H1 (cell line): ENCODE data around the gene EPHA2. TPM values are rescaled to one million over a fixed set of nuclear protein-coding genes. Genes with fewer than 3 reads are reported as not detected.

ENCODE experiments used
- CTCF ChIA-PET: fragments of 300-600 bp; sonication (Branson Sonifier 250); formaldehyde crosslinking; loops from one replicate; lab custom pipeline; 2021; ENCODE audit not compliant: partially characterized antibody; lab: Charles Lee
- POLR2A ChIA-PET: fragments of 300-600 bp; sonication (Branson Sonifier 250); formaldehyde crosslinking; loops from one replicate; lab custom pipeline; 2021; ENCODE audit warnings: inconsistent platforms; ENCODE audit not compliant: partially characterized antibody; lab: Charles Lee
- DNase-seq, 2 experiments: peaks; one replicate each; pipeline versions ENCODE4 v3.0.0 to v3.0.0-alpha.2; 2010 to 2022; ENCODE audit warnings: low spot score in 2 of 2, low read depth in 1 of 2, mixed read lengths in 1 of 2
- FAIRE-seq: peaks from 2 replicates; lab custom pipeline; 2011; peaks lifted over from hg19 to GRCh38; lab: Jason Lieb, UNC
- H2AFZ ChIP-seq: 2 replicates; pipeline ENCODE4 v1.8.1; 2012; ENCODE audit warnings: low read length, inconsistent platforms
- H2AK5ac ChIP-seq: 2 replicates; pipeline ENCODE4 v1.6.1; 2013; ENCODE audit warnings: low read depth, low read length
- H2BK120ac ChIP-seq: replicated peaks from 2 replicates; pipeline ENCODE3; 2013; ENCODE audit warnings: low read depth, low read length, inconsistent platforms
- H2BK12ac ChIP-seq: 2 replicates; pipeline ENCODE4 v1.6.1; 2013; ENCODE audit warnings: low read depth, low read length
- H2BK15ac ChIP-seq: 2 replicates; pipeline ENCODE4 v1.6.1; 2013; ENCODE audit warnings: low read length
- H2BK20ac ChIP-seq: 2 replicates; pipeline ENCODE4 v1.6.1; 2013; ENCODE audit warnings: low read length
- H2BK5ac ChIP-seq: 2 replicates; pipeline ENCODE4 v1.6.1; 2013; ENCODE audit warnings: low read depth, low read length
- H3K14ac ChIP-seq: 2 replicates; pipeline ENCODE4 v1.6.1; 2013; ENCODE audit warnings: inconsistent platforms; ENCODE audit not compliant: insufficient read length
- H3K18ac ChIP-seq: 2 replicates; pipeline ENCODE4 v1.6.1; 2013; ENCODE audit warnings: low read length; ENCODE audit errors: extremely low read depth
- H3K23ac ChIP-seq: 2 replicates; pipeline ENCODE4 v1.6.1; 2013; ENCODE audit warnings: inconsistent platforms; ENCODE audit not compliant: insufficient read length
- H3K23me2 ChIP-seq: 2 replicates; pipeline ENCODE4 v1.6.1; 2013; ENCODE audit warnings: low read depth, low read length
- H3K27ac ChIP-seq: 2 replicates; pipeline ENCODE4 v1.6.1; 2011; ENCODE audit warnings: low read depth, low read length, inconsistent platforms
- H3K27me3 ChIP-seq, 4 experiments: replicated peaks in 1 of 4; 1 replicate in 1 of 4; 2 replicates in 3 of 4; pipeline versions ENCODE4 v1.6.1 to v1.8.1; 2011 to 2013; ENCODE audit warnings: low read length in 3 of 4, mild to moderate bottlenecking in 3 of 4, inconsistent platforms in 2 of 4, mixed read lengths in 2 of 4, moderate library complexity in 1 of 4; ENCODE audit not compliant: control insufficient read depth in 3 of 4, insufficient read depth in 3 of 4; ENCODE audit errors: extremely low read depth in 1 of 4
- H3K36me3 ChIP-seq, 4 experiments: 2 replicates each; pipeline versions ENCODE4 v1.6.1 to v1.8.1; 2011 to 2013; ENCODE audit warnings: mild to moderate bottlenecking in 4 of 4, low read length in 3 of 4, moderate library complexity in 2 of 4, control low read depth in 1 of 4, inconsistent platforms in 1 of 4; ENCODE audit not compliant: insufficient read depth in 4 of 4, control insufficient read depth in 2 of 4
- H3K4ac ChIP-seq: replicated peaks from 2 replicates; pipeline ENCODE3; 2013; ENCODE audit warnings: low read length, low read depth, mixed read lengths, inconsistent platforms; ENCODE audit not compliant: insufficient read length
- H3K4me1 ChIP-seq, 4 experiments: replicated peaks in 1 of 4; 1 replicate in 1 of 4; 2 replicates in 3 of 4; pipeline versions ENCODE4 v1.6.1 to v1.8.1; 2011 to 2013; ENCODE audit warnings: low read length in 3 of 4, inconsistent platforms in 2 of 4, mixed read lengths in 1 of 4; ENCODE audit not compliant: insufficient read depth in 4 of 4, control insufficient read depth in 3 of 4
- H3K4me2 ChIP-seq, 2 experiments: 2 replicates each; pipeline versions ENCODE4 v1.6.1 to v1.8.1; 2011 to 2013; ENCODE audit warnings: low read depth in 2 of 2, low read length in 2 of 2, control low read depth in 1 of 2, inconsistent platforms in 1 of 2, mild to moderate bottlenecking in 1 of 2; ENCODE audit not compliant: insufficient read depth in 1 of 2
- H3K4me3 ChIP-seq, 4 experiments: fragments of 200-600, 300-600 bp in 1 of 4; sonication (generic), shearing (Covaris generic), sonication (Bioruptor Twin) in 1 of 4; 2 replicates each; pipeline versions ENCODE4 v1.5.1 to v1.8.1; 2011 to 2016; ENCODE audit warnings: low read length in 4 of 4, low read depth in 3 of 4, control low read depth in 2 of 4, inconsistent platforms in 2 of 4, mild to moderate bottlenecking in 2 of 4, mixed read lengths in 1 of 4, moderate library complexity in 1 of 4; ENCODE audit not compliant: insufficient read depth in 2 of 4; ENCODE audit errors: extremely low read depth in 1 of 4
- H3K56ac ChIP-seq: replicated peaks from 2 replicates; pipeline ENCODE3; 2013; ENCODE audit warnings: low read depth, mild to moderate bottlenecking, mixed read lengths, low read length, inconsistent platforms; ENCODE audit not compliant: insufficient read length
- H3K79me1 ChIP-seq: 2 replicates; pipeline ENCODE4 v1.6.1; 2013; ENCODE audit warnings: low read depth, low read length, control low read depth
- H3K79me2 ChIP-seq, 2 experiments: 2 replicates each; pipeline versions ENCODE4 v1.6.1 to v1.8.1; 2012 to 2013; ENCODE audit warnings: low read length in 2 of 2, mild to moderate bottlenecking in 2 of 2, inconsistent platforms in 1 of 2; ENCODE audit not compliant: insufficient read depth in 2 of 2, control insufficient read depth in 1 of 2
- H3K9ac ChIP-seq, 4 experiments: replicated peaks in 1 of 4; 1 replicate in 1 of 4; 2 replicates in 3 of 4; pipeline versions ENCODE4 v1.6.1 to v1.8.1; 2011 to 2013; ENCODE audit warnings: low read depth in 3 of 4, low read length in 3 of 4, control low read depth in 2 of 4, mild to moderate bottlenecking in 2 of 4, moderate library complexity in 2 of 4, inconsistent platforms in 1 of 4; ENCODE audit errors: extremely low read depth in 1 of 4
- H3K9me3 ChIP-seq, 2 experiments: 2 replicates each; pipeline versions ENCODE4 v1.6.1 to v1.8.1; 2012 to 2013; ENCODE audit warnings: mild to moderate bottlenecking in 2 of 2, moderate library complexity in 2 of 2, control low read depth in 1 of 2, inconsistent platforms in 1 of 2, low read depth in 1 of 2, low read length in 1 of 2, mixed read lengths in 1 of 2; ENCODE audit not compliant: insufficient read depth in 2 of 2
- H4K20me1 ChIP-seq, 2 experiments: replicated peaks in 1 of 2; 2 replicates each; pipeline versions ENCODE3 to v1.8.1; 2011 to 2013; ENCODE audit warnings: inconsistent platforms in 2 of 2, low read length in 2 of 2, mild to moderate bottlenecking in 1 of 2; ENCODE audit not compliant: insufficient read depth in 2 of 2, control insufficient read depth in 1 of 2
- H4K5ac ChIP-seq: 2 replicates; pipeline ENCODE4 v1.6.1; 2013; ENCODE audit warnings: low read length, low read depth, mixed read lengths, inconsistent platforms; ENCODE audit not compliant: insufficient read length
- H4K8ac ChIP-seq: 2 replicates; pipeline ENCODE4 v1.8.0; 2013; ENCODE audit warnings: mild to moderate bottlenecking, moderate library complexity, low read length, inconsistent platforms; ENCODE audit not compliant: insufficient read depth; ENCODE audit errors: extremely low read depth
- H4K91ac ChIP-seq: replicated peaks from 2 replicates; pipeline ENCODE3; 2013; ENCODE audit warnings: low read length, mixed read lengths, inconsistent platforms; ENCODE audit not compliant: insufficient read length
- EP300 ChIP-seq, 2 experiments: IDR thresholded peaks; 1 replicate in 1 of 2; 2 replicates in 1 of 2; pipeline ENCODE4 v1.6.1; 2011 to 2012; ENCODE audit warnings: low read depth in 2 of 2, low read length in 2 of 2, mild to moderate bottlenecking in 2 of 2, borderline replicate concordance in 1 of 2, inconsistent platforms in 1 of 2, moderate library complexity in 1 of 2
- SIRT6 ChIP-seq: IDR thresholded peaks from one replicate; pipeline ENCODE4 v1.7.1; 2012; ENCODE audit warnings: low read length, inconsistent platforms
- SP1 ChIP-seq: IDR thresholded peaks from 2 replicates; pipeline ENCODE4 v1.6.1; 2011; ENCODE audit warnings: low read depth, low read length
- SP2 ChIP-seq: IDR thresholded peaks from 2 replicates; pipeline ENCODE4 v1.6.1; 2012; ENCODE audit warnings: mild to moderate bottlenecking, low read length, inconsistent platforms
- TEAD4 ChIP-seq: IDR thresholded peaks from 2 replicates; pipeline ENCODE4 v1.6.1; 2012; ENCODE audit warnings: low read depth, low read length, inconsistent platforms, mixed read lengths
- YY1 ChIP-seq: IDR thresholded peaks from 2 replicates; pipeline ENCODE4 v1.6.1; 2011; ENCODE audit warnings: low read depth, mild to moderate bottlenecking, low read length
- WGBS, 2 experiments: shearing (Covaris generic) in 1 of 2; methylation state at CpG; one replicate each; pipeline versions ENCODE4 v1.1.6 to v1.1.7; 2013 to 2015; ENCODE audit warnings: low lambda C conversion rate in 2 of 2, mixed read lengths in 2 of 2, inconsistent platforms in 1 of 2, low coverage in 1 of 2, missing lambda C conversion rate in 1 of 2; ENCODE audit not compliant: insufficient replicate concordance in 2 of 2, insufficient coverage in 1 of 2, insufficient read length in 1 of 2; ENCODE audit errors: extremely low coverage in 1 of 2, missing lambda C conversion rate in 1 of 2; 5-methylcytosine and 5-hydroxymethylcytosine counted together
- polyA plus RNA-seq, 7 experiments: library from polyadenylated mRNA; depleted of rRNA in 3 of 7; stranded (reverse) in 5 of 7; unstranded in 2 of 7; fragments of >200 nt in 5 of 7; fragments of 200-250 nt in 2 of 7; gene quantifications; 1 replicate in 5 of 7; 2 replicates in 1 of 7; 4 replicates in 1 of 7; pipeline versions ENCODE4 v1.2.1 to v1.2.3, GENCODE V29; 2011 to 2013; ENCODE audit warnings: missing spikeins in 2 of 7, mixed read lengths in 2 of 7
- total RNA-seq: library from RNA; stranded (reverse); fragmentation: NEBNext Ultra II Directional; extraction: Animal tissue kit (Norgen Biotek cat#: 25700); gene quantifications from 2 replicates; pipeline ENCODE4 v1.2.1, GENCODE V29; 2021
- TF ChIP-seq, protein P1 (sequence below): IDR thresholded peaks from 2 replicates; pipeline ENCODE4 v1.6.1; 2012; ENCODE audit warnings: inconsistent platforms

The EPHA2 gene
- total and polyA plus RNA-seq, 2 of the 8 experiments (the other 6 are each of a cell fraction or from before 2014, with no cell fraction given): 26.8 to 33.6 TPM

DNA sequence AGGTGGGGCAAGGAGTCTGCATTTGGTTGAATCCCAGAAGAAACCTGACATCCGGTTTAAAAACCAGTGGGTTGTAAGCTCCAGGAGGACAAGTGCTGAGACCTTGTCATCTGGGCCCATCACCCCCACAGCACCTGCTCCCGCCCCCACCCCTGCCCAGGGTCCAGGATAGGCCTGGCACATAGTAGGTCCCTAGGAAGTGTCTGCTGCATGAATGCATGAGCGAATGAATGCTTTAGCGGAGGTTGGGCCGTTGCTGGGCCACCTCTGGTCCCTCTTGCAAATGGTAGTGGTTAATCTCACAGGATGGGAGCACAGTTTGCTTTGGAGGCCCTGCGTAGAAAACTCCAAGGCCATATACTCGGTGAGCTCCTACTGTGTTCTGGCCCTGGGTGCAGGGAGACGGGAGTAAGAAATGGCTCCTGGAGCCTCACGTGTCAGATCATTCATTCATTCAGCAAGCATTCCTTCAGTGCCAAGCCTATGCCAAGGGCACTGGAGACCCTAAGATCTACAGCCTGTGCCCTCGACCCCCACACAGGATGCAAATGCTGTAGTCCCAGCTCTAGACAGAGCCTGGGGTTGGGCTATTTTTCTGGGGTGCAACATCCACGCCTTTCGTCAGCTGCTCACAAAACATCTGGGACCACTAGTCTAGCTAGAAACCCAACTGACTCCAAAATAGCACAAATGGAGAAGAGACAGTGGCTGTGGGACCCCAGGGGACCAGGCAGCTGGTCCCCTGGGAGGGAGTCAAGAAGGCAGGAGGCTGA lies 28.9 kb downstream of the EPHA2 start:
- no peak overlapping the region for H2BK12ac ChIP-seq
- H2BK5ac ChIP-seq: no peak overlapping the region
- no peak overlapping the region for H2BK15ac ChIP-seq
- H3K27me3 ChIP-seq: no peaks in the 10 kb centered on the region
- no peak overlapping the region for H3K4me2 ChIP-seq
- POLR2A ChIA-PET: interaction anchor here (0.8 to 2.9 kb wide), 6 partner anchors 10 to 37 kb away, joined by 3 to 10 read pairs (median 4); partner anchors contain the start of gene EPHA2
- no peak overlapping the region for H3K9ac ChIP-seq
- H3K27ac ChIP-seq: no peak overlapping the region
- H4K20me1 ChIP-seq: peaks cover 5 to 22% of the 10 kb centered on the region in 2 experiments
- CTCF ChIA-PET: interaction anchor here (0.8 to 31.3 kb wide), 7 partner anchors 9 to 62 kb away, joined by 3 to 522 read pairs (median 5); partner anchors contain the start of gene FAM131C
- H3K56ac ChIP-seq: no peak overlapping the region
- no peak overlapping the region for H3K14ac ChIP-seq
- H3K79me2 ChIP-seq: no peaks in the 10 kb centered on the region
- no peak overlapping the region for H3K18ac ChIP-seq
- H4K5ac ChIP-seq: no peak overlapping the region
- H2BK20ac ChIP-seq: no peak overlapping the region
- 89% methylated on average over 12 of the region's 12 CpGs; no CpG with 5 or more reads in 1 of the 2 experiments for WGBS, 2 experiments
- no peak overlapping the region for H2AFZ ChIP-seq
- H3K9me3 ChIP-seq: no peaks in the 10 kb centered on the region
- TF ChIP-seq TEAD4: no peak
- TF ChIP-seq, protein P1, sequence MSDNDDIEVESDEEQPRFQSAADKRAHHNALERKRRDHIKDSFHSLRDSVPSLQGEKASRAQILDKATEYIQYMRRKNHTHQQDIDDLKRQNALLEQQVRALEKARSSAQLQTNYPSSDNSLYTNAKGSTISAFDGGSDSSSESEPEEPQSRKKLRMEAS: no peak
- no peak for TF ChIP-seq YY1
- TF ChIP-seq SIRT6: no peak
- TF ChIP-seq SP1: no peak
- TF ChIP-seq EP300 (IDR thresholded peaks at IDR 0.05; ENCODE audit: borderline replicate concordance in 1 of 2, low read depth in 2 of 2, low read length in 2 of 2): no peak
- no peak for TF ChIP-seq SP2
- H3K4me1 ChIP-seq: peaks cover 0 to 9% (median 5%) of the 10 kb centered on the region in 4 experiments; a peak in 3 of 7 replicates
- no peak for FAIRE-seq
- H2BK120ac ChIP-seq: no peak overlapping the region
- no peak overlapping the region for H4K8ac ChIP-seq
- no peak overlapping the region for H2AK5ac ChIP-seq
- H3K4ac ChIP-seq: no peak overlapping the region
- no peaks in the 10 kb centered on the region for H3K23me2 ChIP-seq
- H3K4me3 ChIP-seq: no peak overlapping the region
- no peak overlapping the region for H3K23ac ChIP-seq
- no peak for DNase-seq
- H3K79me1 ChIP-seq: no peaks in the 10 kb centered on the region; the same call in none of the 2 replicates
- no peak overlapping the region for H4K91ac ChIP-seq
- H3K36me3 ChIP-seq: peaks cover 16 to 61% (median 47%) of the 10 kb centered on the region in 4 experiments; a peak in 7 of 8 replicates
